ENCODE measurements around the gene ANO7. TPM values are rescaled to one million over a fixed set of nuclear protein-coding genes. Genes with fewer than 3 reads are reported as not detected.

The ANO7 gene, protein sequence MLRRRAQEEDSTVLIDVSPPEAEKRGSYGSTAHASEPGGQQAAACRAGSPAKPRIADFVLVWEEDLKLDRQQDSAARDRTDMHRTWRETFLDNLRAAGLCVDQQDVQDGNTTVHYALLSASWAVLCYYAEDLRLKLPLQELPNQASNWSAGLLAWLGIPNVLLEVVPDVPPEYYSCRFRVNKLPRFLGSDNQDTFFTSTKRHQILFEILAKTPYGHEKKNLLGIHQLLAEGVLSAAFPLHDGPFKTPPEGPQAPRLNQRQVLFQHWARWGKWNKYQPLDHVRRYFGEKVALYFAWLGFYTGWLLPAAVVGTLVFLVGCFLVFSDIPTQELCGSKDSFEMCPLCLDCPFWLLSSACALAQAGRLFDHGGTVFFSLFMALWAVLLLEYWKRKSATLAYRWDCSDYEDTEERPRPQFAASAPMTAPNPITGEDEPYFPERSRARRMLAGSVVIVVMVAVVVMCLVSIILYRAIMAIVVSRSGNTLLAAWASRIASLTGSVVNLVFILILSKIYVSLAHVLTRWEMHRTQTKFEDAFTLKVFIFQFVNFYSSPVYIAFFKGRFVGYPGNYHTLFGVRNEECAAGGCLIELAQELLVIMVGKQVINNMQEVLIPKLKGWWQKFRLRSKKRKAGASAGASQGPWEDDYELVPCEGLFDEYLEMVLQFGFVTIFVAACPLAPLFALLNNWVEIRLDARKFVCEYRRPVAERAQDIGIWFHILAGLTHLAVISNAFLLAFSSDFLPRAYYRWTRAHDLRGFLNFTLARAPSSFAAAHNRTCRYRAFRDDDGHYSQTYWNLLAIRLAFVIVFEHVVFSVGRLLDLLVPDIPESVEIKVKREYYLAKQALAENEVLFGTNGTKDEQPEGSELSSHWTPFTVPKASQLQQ
- total RNA-seq, result 0.35 TPM
- long read RNA-seq, partial matches to known transcripts, result 0 of 1 reads
- long read RNA-seq, other reads (novel, unspliced or antisense), result 1 of 1 reads

DNA sequence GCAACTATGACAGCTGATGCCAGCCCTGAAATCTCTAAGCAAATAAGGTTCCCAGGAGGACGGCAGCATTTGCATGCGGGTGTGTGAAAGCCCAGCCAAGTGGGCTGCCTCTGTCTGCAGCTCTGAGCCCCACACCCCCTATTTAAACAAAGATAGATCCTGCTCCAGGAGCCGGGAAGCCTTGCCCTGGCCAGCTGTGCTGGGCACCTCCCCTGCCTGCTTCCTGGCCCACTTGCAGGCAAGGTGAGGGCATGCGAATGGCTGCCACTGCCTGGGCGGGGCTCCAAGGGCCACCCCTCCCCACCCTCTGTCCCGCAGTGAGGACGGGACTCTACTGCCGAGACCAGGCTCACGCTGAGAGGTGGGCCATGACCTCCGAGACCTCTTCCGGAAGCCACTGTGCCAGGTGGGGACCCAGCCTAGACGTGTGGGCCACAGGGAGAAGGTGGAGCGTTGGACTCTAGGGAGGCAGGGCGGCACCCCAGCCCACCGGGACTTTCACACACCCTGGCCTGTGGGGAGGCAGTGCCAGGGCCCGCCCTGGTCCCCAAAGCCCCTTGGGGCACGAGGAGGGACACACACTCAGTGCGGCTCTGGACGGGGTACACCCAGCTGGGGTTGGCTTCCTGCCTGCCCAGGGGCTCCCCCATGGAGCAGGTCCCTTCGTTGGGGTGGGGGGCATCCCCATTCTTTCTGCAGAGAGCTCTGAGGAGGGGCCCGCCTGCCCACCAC, at the start of gene ANO7:
Gene ANO7 (plus strand): TSS at position 317 of the 732 bp plus-strand sequence. CDS start 1,387 bp downstream, outside the sequence.
- DNase-seq (peak; percentile 31), ATAC-seq (ENCODE audit: poor library complexity) (peak; percentile 14)
- intact Hi-C loops (cut with DNase I), result no loop called here

- intact Hi-C loops (cut with DNase I), result no loop called here
These were observed 48.7 kb upstream of the ANO7 start for GRCh38 chr2:241139531-241140444.

GRCh38 chr2:241140445-241140840, 48.0 kb upstream of the ANO7 start:
- DNase-seq (no peak), ATAC-seq (ENCODE audit: poor library complexity) (no peak)
- intact Hi-C loops (cut with DNase I), result no loop called here

More at GRCh38 chr2:241139531-241140444, 48.7 kb upstream of the ANO7 start:
- ATAC-seq (ENCODE audit: poor library complexity) (no peak), DNase-seq (no peak)

GRCh38 chr2:241141214-241141770, 47.2 kb upstream of the ANO7 start:
- ATAC-seq (ENCODE audit: poor library complexity), result no peak
- intact Hi-C loops (cut with DNase I), result no loop called here
- DNase-seq, result no peak

- intact Hi-C loops (cut with DNase I), result no loop called here
- ATAC-seq (ENCODE audit: poor library complexity) (no peak), DNase-seq (no peak)
These were observed 46.4 kb upstream of the ANO7 start for GRCh38 chr2:241142063-241142462.

GRCh38 chr2:241142593-241142992, 45.9 kb upstream of the ANO7 start:
- ATAC-seq (ENCODE audit: poor library complexity), result no peak
- DNase-seq, result no peak
- intact Hi-C loops (cut with DNase I), result no loop called here

GRCh38 chr2:241146286-241146685, 42.2 kb upstream of the ANO7 start:
- ATAC-seq (ENCODE audit: poor library complexity), result no peak
- intact Hi-C loops (cut with DNase I), result no loop called here
- no peak for DNase-seq

DNA sequence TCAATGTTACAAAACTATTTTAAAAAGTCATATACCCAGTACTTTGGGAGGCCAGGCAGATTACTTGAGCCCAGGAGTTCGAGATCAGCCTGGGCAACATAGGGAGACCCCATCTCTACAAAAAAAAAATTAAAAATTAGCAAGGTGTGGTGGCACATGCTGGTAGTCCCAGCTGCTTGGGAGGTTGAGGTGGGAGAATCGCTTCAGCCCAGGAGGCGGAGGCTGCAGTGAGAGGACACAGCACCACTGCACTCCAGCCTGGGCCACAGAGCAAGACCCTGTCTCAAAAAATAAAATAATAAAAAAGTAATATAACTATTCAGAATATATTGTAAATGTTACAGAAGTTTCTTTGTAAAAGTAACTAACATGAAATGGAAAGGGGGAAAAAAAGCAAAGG, 41.1 kb upstream of the ANO7 start:
- DNase-seq (no peak), ATAC-seq (ENCODE audit: poor library complexity) (no peak)
- intact Hi-C loops (cut with DNase I), result no loop called here

DNA sequence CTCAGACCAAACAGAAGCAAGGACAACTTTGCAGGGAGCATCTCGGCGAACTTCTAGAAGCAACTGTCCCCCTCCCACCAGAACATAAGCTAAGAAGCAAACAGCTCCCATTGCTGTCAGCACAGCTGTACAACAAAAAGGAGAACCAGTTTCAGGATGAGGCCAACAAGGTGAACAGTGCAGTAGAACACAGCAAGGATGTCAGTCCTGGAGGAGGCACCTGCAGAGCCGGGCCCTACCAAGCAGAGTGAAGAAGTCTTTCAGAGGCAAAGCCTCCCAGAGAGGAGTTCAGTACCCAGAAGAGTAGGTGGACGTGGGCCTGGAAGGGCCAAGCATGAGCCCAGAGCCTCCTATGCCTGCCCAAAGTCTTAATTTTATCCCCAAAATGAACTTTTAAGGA, 40.2 kb upstream of the ANO7 start:
- intact Hi-C loops (cut with DNase I), result no loop called here
- no peak for ATAC-seq (ENCODE audit: poor library complexity)
- no peak for DNase-seq

DNA sequence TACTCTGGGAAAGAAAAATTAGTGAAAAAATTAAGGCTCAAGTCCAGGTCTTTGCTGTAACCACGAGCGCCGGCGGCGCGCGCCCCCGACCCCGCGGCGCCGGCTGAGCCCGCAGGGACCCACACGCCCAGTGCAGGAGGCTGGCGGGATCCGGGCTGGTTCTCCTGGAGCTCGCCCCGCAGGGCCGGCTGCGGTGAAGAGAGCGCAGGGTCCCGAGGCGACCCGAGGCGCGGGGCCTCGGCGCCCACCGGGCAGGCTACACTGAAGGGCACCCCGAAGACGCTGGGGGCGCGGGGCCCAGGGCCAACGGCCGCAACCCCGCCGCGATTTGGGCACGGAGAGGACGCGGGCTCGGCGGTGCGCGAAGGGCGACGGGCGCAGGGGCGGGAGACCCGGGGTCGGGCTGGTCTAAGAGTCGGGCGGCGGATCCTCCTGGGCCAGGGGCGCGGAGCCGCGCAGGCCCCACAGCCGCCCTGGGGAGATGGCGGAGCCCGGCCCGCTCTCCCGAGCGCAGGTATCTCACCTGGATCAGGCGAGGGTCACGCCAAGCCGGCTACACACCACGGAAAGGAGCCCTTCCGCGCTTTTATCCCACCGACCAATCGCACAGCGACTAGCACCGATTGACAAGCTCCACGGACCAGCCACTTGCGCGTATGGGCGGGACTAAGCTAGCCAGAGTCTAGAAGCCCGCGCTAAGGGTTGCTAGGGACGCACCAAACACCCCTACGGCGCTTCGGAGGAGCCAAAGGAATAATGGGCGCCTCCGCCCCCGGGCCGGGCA, 39.4 kb upstream of the ANO7 start, which contains the start of gene PASK:
Gene PASK (minus strand): TSS at position 582 of the 784 bp plus-strand sequence. CDS start 6,440 bp downstream, outside the sequence.
- DNase-seq (peak; percentile 96), ATAC-seq (ENCODE audit: poor library complexity) (peak; percentile 97)
- intact Hi-C loops (cut with DNase I), result no loop called here

- intact Hi-C loops (cut with DNase I), result no loop called here
- ATAC-seq (ENCODE audit: poor library complexity), result no peak
- DNase-seq, result no peak
These were observed 38.9 kb upstream of the ANO7 start for GRCh38 chr2:241149675-241149924.

GRCh38 chr2:241149925-241150659, 38.4 kb upstream of the ANO7 start, which contains the start of gene PPP1R7:
TSS of gene PPP1R7 (plus strand) at chr2:241150467. CDS start at chr2:241150496, 29 bp downstream.
- ATAC-seq (ENCODE audit: poor library complexity) (peak; percentile 98), DNase-seq (peak; percentile 97)
- intact Hi-C loops (cut with DNase I), result no loop called here

DNA sequence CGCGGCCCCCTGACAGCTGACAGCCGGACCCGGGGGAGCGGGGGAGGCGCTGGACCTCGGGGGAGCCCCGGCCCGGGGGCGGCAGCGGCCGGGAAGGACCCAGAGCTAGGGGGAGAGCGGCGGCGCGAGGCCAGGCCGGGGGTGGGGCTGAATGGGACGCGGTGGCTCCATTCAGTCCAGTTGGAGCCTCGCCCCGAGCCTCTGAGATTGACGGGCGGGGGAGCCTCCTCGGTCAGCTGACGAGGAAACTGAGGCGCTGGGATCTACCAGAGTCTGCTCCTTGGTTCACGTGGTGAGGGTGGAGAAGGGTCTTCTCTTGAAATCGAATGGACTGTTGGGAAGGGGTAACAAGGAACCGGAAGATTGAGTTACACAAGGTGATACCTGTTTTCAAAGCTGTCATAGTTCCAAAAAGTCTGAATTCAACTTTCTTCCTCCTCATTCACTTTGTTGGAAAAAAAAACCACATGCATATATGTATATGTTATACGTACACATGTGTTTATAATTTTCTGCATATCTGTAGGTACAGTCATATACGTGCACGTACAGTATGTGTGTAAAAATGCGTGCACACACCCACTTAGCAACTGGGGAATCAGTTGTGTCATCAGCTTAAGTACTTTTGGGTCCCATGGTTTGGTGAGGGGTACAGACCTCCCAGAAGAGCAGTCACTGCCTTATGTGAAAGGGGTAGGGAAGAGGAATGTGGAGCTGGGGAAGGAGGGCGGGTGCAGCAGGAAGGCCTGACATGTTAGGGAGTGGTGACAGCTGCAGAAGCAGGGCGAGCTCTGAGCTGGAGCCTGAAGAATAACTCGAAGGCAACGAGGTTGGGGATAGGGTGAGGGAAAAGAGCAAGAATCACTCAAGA, 37.6 kb upstream of the ANO7 start:
- DNase-seq, result no peak
- ATAC-seq (ENCODE audit: poor library complexity), result peak; percentile 7
- intact Hi-C loops (cut with DNase I), result no loop called here

- no peak for DNase-seq
- no peak for ATAC-seq (ENCODE audit: poor library complexity)
- intact Hi-C loops (cut with DNase I), result no loop called here
These were observed 36.4 kb upstream of the ANO7 start for GRCh38 chr2:241151934-241152660.

DNA sequence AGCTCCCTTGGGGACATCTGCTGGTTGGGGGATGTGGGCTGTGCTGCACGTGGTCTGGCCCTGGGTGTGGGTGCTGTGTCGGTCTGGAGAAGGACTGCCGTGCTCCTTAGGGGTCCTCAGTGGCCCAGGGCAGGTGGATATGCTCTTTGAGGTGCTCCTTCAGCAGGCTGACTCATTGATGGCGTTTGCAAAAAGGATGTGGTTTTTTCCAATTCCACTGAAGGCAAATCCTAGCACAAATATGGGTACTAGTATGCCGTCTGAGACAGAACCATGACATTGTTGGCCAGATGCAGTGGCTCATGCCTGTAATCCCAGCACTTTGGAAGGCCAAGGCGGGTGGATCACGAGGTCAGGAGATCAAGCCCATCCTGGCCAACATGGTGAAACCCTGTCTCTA, 34.9 kb upstream of the ANO7 start:
- ATAC-seq (ENCODE audit: poor library complexity) (no peak), DNase-seq (no peak)
- intact Hi-C loops (cut with DNase I), result no loop called here
